Upper lobe of right lung (tissue), 1 donor: ENCODE results near the gene BMP7. TPM values are rescaled to one million over a fixed set of nuclear protein-coding genes. Genes with fewer than 3 reads are reported as not detected.

ENCODE experiments used
- ATAC-seq: fragments of 200-7000 bp; cut with Tn5 transposase; one replicate; pipeline ENCODE4 v1.9.1; 2020; ENCODE audit warnings: mild to moderate bottlenecking, moderate library complexity
- DNase-seq: peaks from one replicate; pipeline ENCODE4 v3.0.0-alpha.2; 2020
- H3K27ac ChIP-seq: fragments of 200-600 bp; one replicate; pipeline ENCODE4 v1.8.0; 2022
- H3K27me3 ChIP-seq: fragments of 200-600 bp; one replicate; pipeline ENCODE4 v1.8.0; 2022; ENCODE audit warnings: mild to moderate bottlenecking
- H3K36me3 ChIP-seq: fragments of 200-600 bp; one replicate; pipeline ENCODE4 v1.8.0; 2022
- H3K4me1 ChIP-seq: fragments of 200-600 bp; one replicate; pipeline ENCODE4 v1.8.0; 2022
- H3K4me3 ChIP-seq: fragments of 200-600 bp; one replicate; pipeline ENCODE4 v1.8.0; 2022; ENCODE audit warnings: mild to moderate bottlenecking
- H3K9me3 ChIP-seq: fragments of 200-600 bp; one replicate; pipeline ENCODE4 v1.8.0; 2022
- intact Hi-C: fragments of 100-400 bp; cut with DNase I; formaldehyde crosslinking; loops from one replicate; pipeline ENCODE4 v1.11.0; 2022
- total RNA-seq: library from RNA; stranded (reverse); fragmentation: NEBNext Ultra II Directional; extraction: Animal tissue kit (Norgen Biotek cat#: 25700); gene quantifications from one replicate; pipeline ENCODE4 v1.2.1, GENCODE V29; 2021
- TF ChIP-seq, protein P1 (sequence below): fragments of 200-600 bp; IDR thresholded peaks from one replicate; pipeline ENCODE4 v1.8.0; 2022; ENCODE audit warnings: antibody characterized with exemption
- donor health status: DM: no; HTN: yes; CAD: no; lungs with severe emphysema.

The BMP7 gene
- total RNA-seq, 1 donor from 2014 or later = 1.2 TPM

DNA sequence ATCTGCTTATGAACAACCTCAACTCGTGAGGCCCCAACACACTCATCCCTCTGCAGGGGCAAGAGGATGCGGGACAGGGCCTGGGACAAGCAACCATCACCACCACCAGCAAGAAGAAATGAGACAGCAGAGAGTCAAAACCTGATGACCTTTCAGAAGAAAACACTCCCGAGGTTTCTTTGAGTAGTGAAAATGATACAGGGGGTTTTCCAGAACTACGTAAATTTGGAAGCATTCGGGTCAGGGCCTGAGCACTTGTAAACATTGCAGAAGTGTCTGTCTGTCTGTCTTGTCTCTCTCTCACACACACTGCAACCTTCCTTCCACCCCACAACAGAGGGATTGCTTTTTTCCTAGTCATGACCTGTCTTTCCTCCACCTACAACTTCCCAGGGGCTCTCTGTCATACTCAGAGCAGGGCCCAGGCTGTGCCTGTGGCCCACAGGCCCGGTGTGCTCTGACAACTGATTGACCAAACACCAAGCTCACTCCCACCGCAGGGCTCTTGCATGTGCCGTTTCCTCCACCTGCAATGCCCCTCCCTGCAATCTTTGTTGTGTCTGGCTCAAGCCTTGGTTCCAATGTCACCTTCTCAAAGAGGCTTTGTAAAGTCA lies 90.9 kb downstream of the BMP7 start:
- TF ChIP-seq, protein P1, sequence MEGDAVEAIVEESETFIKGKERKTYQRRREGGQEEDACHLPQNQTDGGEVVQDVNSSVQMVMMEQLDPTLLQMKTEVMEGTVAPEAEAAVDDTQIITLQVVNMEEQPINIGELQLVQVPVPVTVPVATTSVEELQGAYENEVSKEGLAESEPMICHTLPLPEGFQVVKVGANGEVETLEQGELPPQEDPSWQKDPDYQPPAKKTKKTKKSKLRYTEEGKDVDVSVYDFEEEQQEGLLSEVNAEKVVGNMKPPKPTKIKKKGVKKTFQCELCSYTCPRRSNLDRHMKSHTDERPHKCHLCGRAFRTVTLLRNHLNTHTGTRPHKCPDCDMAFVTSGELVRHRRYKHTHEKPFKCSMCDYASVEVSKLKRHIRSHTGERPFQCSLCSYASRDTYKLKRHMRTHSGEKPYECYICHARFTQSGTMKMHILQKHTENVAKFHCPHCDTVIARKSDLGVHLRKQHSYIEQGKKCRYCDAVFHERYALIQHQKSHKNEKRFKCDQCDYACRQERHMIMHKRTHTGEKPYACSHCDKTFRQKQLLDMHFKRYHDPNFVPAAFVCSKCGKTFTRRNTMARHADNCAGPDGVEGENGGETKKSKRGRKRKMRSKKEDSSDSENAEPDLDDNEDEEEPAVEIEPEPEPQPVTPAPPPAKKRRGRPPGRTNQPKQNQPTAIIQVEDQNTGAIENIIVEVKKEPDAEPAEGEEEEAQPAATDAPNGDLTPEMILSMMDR = no peak
- Histone ChIP-seq H3K27me3 (no peaks in the 10 kb centered on the region), H3K27ac (no peak overlapping the region), H3K4me3 (no peak overlapping the region), H3K36me3 (no peaks in the 10 kb centered on the region), H3K9me3 (no peaks in the 10 kb centered on the region), H3K4me1 (no peaks in the 10 kb centered on the region)
- no peak for DNase-seq
- no peak for ATAC-seq
- intact Hi-C loops = no loop called here

DNA sequence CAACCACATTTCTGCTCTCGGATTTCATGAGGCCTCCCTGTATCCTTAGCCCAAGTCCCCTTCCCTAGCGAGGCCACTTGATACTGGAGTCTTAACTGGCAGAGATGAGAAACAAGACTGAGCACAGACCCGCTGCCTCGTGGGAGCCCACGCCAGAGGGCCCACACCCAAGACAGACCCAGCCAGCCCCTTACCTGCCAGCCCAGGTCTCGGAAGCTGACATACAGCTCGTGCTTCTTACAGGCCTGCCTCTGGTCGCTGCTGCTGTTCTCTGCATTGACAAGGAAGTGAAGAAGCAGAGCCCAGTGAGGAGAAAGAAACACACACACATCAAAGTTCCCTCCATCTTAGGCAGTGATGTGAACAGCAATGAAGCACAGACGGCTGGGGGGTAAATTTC lies 91.7 kb downstream of the BMP7 start:
- TF ChIP-seq, protein P1 = no peak
- ATAC-seq (no peak), DNase-seq (no peak)
- intact Hi-C loops = no loop called here
- Histone ChIP-seq H3K27ac (no peak overlapping the region), H3K27me3 (no peaks in the 10 kb centered on the region), H3K4me3 (no peak overlapping the region), H3K9me3 (no peaks in the 10 kb centered on the region), H3K4me1 (no peaks in the 10 kb centered on the region), H3K36me3 (no peaks in the 10 kb centered on the region)

DNA sequence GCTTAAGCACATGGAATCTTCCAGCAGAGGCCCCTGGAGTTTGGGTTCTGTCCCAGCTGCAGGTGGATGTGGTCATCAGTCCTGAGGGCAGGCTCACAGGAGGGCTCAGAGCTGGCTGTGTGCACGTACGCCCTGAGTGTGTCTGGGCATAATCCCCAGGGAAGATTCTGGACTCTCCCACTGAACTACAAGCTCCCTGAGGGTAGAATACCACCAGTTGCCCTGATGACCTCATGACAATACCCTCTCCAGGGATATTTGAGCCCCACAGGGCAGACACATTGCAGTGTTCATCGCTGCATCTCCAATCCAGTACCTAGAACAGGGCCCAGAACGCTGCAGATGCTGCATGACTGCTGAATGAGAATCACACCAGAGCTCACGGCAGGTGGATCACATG lies 92.5 kb downstream of the BMP7 start:
- no peaks in the 10 kb centered on the region for H3K9me3 ChIP-seq
- H3K4me3 ChIP-seq = no peak overlapping the region
- H3K27me3 ChIP-seq = no peaks in the 10 kb centered on the region
- intact Hi-C loops = no loop called here
- TF ChIP-seq, protein P1 = no peak
- H3K27ac ChIP-seq = no peak overlapping the region
- ATAC-seq (no peak), DNase-seq (no peak)
- H3K36me3 ChIP-seq = no peaks in the 10 kb centered on the region
- H3K4me1 ChIP-seq = no peaks in the 10 kb centered on the region

DNA sequence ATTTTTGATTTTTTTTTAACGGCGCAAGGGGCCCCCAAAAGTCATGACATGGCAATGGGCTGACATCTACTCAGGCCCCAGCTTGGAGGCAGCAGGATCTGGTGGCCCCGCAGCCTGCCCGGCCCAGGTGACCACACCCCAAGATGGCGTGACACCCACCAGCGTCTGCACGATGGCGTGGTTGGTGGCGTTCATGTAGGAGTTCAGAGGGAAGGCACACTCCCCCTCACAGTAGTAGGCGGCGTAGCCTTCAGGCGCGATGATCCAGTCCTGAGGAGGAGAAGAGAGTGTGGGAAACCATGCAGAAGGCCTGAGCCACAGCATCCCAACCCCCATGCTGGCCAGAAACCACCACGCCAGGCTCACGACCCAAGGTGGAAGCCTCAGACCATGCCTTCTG lies 93.4 kb downstream of the BMP7 start:
- ATAC-seq = no peak
- no peak overlapping the region for H3K27ac ChIP-seq
- no peaks in the 10 kb centered on the region for H3K4me1 ChIP-seq
- H3K9me3 ChIP-seq = no peaks in the 10 kb centered on the region
- no peaks in the 10 kb centered on the region for H3K36me3 ChIP-seq
- no peaks in the 10 kb centered on the region for H3K27me3 ChIP-seq
- TF ChIP-seq, protein P1 = no peak
- DNase-seq = no peak
- intact Hi-C loops = no loop called here
- H3K4me3 ChIP-seq = no peak overlapping the region

DNA sequence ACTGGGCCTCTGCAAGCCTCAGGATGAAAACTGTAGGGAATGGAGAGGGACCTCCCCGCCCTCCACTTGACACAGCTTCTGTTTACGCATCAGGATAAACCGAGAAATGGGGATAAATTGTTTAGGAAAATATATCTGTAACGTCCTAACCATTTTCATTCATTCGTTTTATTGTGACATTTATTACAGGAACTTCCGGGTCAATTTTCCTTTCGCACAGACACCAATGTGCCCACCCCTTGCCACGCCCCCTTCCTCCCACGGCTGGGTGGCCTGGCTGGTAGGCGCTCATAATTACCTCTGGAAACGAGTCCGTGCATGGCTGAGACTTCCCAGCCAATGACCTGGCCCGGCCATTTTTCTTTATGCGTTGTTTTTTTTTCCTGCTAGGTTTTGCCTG lies 96.1 kb downstream of the BMP7 start:
- no peak overlapping the region for H3K27ac ChIP-seq
- H3K36me3 ChIP-seq = no peaks in the 10 kb centered on the region
- no peaks in the 10 kb centered on the region for H3K9me3 ChIP-seq
- no peak for DNase-seq
- intact Hi-C loops = no loop called here
- TF ChIP-seq, protein P1 = no peak
- H3K4me1 ChIP-seq = no peaks in the 10 kb centered on the region
- ATAC-seq = no peak
- no peak overlapping the region for H3K4me3 ChIP-seq
- no peaks in the 10 kb centered on the region for H3K27me3 ChIP-seq

DNA sequence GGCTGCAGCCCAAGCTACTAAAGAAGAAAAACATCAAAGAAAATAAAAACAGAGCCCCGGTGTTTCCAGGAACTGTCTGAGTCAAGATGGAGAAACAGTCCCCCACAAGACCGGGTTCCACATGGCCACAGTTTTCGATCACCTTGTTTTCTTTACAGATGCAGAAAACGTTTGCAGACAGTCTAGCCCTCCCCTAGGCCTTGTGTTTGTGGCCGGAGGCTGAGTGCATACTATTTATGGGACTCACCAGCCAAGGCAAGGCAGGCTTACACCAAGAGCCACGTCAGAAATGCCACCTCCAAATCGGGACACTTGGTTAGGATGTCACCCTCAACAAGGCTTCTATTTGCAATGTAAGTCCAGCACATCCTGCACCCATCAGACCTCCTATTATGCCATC lies 97.3 kb downstream of the BMP7 start:
- intact Hi-C loops = no loop called here
- TF ChIP-seq, protein P1 = no peak
- DNase-seq (no peak), ATAC-seq (no peak)
- Histone ChIP-seq H3K27ac (no peak overlapping the region), H3K4me1 (no peaks in the 10 kb centered on the region), H3K9me3 (no peaks in the 10 kb centered on the region), H3K36me3 (no peaks in the 10 kb centered on the region), H3K27me3 (no peaks in the 10 kb centered on the region), H3K4me3 (no peak overlapping the region)
